CD4-positive, alpha-beta T cell (primary cell): ENCODE data around the gene FCHO2. TPM values are rescaled to one million over a fixed set of nuclear protein-coding genes. Genes with fewer than 3 reads are reported as not detected.

ENCODE experiments used
- ATAC-seq: fragments of 200-7000 bp; cut with Tn5 transposase; one replicate; pipeline ENCODE4 v1.10.0; 2022; ENCODE audit warnings: mild to moderate bottlenecking; ENCODE audit not compliant: poor library complexity
- CTCF ChIA-PET: fragments of 350-600 bp; sonication (Branson Sonifier 250); formaldehyde crosslinking; loops from one replicate; lab custom pipeline; 2021; ENCODE audit warnings: antibody characterized with exemption, inconsistent platforms; lab: Charles Lee
- POLR2A ChIA-PET: fragments of 350-600 bp; sonication (Branson Sonifier 250); formaldehyde crosslinking; loops from one replicate; lab custom pipeline; 2021; ENCODE audit warnings: antibody characterized with exemption, inconsistent platforms; lab: Charles Lee
- DNase-seq, 14 experiments: peaks; one replicate each; pipeline ENCODE4 v3.0.0-alpha.2; 2013 to 2020; ENCODE audit warnings: mixed read lengths in 2 of 14
- H3K27ac ChIP-seq, 2 donors: one replicate each; pipeline versions ENCODE4 v1.5.1 to v1.7.0; 2013; ENCODE audit warnings: low read length in 2 of 2, low read depth in 1 of 2, mild to moderate bottlenecking in 1 of 2
- H3K27me3 ChIP-seq, 2 experiments: 1 replicate in 1 of 2; 2 replicates in 1 of 2; pipeline versions ENCODE4 v1.6.1 to v1.7.0; 2013; ENCODE audit warnings: low read length in 2 of 2, control low read depth in 1 of 2, mild to moderate bottlenecking in 1 of 2, moderate library complexity in 1 of 2; ENCODE audit not compliant: insufficient read depth in 2 of 2, control insufficient read depth in 1 of 2
- H3K36me3 ChIP-seq: one replicate; pipeline ENCODE4 v1.6.1; 2013; ENCODE audit warnings: low read length, control low read depth; ENCODE audit not compliant: insufficient read depth
- H3K4me1 ChIP-seq: one replicate; pipeline ENCODE4 v1.6.1; 2013; ENCODE audit warnings: low read length, control low read depth; ENCODE audit not compliant: insufficient read depth
- H3K4me3 ChIP-seq: one replicate; pipeline ENCODE4 v1.5.1; 2013; ENCODE audit warnings: mild to moderate bottlenecking, low read length, moderate library complexity
- H3K9me3 ChIP-seq, 2 experiments: 1 replicate in 1 of 2; 2 replicates in 1 of 2; pipeline versions ENCODE4 v1.6.1 to v1.7.0; 2013; ENCODE audit warnings: low read length in 2 of 2, mild to moderate bottlenecking in 2 of 2, control low read depth in 1 of 2, moderate library complexity in 1 of 2; ENCODE audit not compliant: control insufficient read depth in 1 of 2, insufficient read depth in 1 of 2
- H3K27ac Mint-ChIP-seq: one replicate; pipeline ENCODE4 v1.8.0; 2020; ENCODE audit warnings: mixed read lengths
- H3K27me3 Mint-ChIP-seq: one replicate; pipeline ENCODE4 v1.8.0; 2021; ENCODE audit warnings: mixed read lengths
- H3K36me3 Mint-ChIP-seq: one replicate; pipeline ENCODE4 v1.8.0; 2021; ENCODE audit warnings: low read depth, mixed read lengths
- H3K4me1 Mint-ChIP-seq: one replicate; pipeline ENCODE4 v1.8.0; 2021; ENCODE audit warnings: low read depth, mixed read lengths
- H3K4me3 Mint-ChIP-seq: one replicate; pipeline ENCODE4 v1.8.0; 2020; ENCODE audit warnings: mild to moderate bottlenecking, mixed read lengths
- H3K9me3 Mint-ChIP-seq: one replicate; pipeline ENCODE4 v1.8.0; 2020; ENCODE audit warnings: mixed read lengths
- CTCF ChIP-seq: fragments of 200-600 bp; IDR thresholded peaks from one replicate; pipeline ENCODE4 v1.8.0; 2022; ENCODE audit warnings: antibody characterized with exemption, mild to moderate bottlenecking
- intact Hi-C, 2 experiments: fragments of 100-400 bp; cut with DNase I in 1 of 2; cut with micrococcal nuclease in 1 of 2; formaldehyde crosslinking; loops; one replicate each; pipeline versions ENCODE4 v1.15.1 to v1.9.0; 2023 to 2025; cut with DNase I, micrococcal nuclease
- total RNA-seq, 174 experiments: library from RNA in 2 of 174; stranded (reverse) in 2 of 174; gene quantifications; one replicate each; pipeline ENCODE4 v1.2.3 and lab custom pipeline; 2021 to 2026

The FCHO2 gene
- total RNA-seq, 2 experiments from 2014 or later = 2.0 to 2.6 TPM

GRCh38 chr5:73116506-73116905 is 160.7 kb downstream of the FCHO2 start:
- H3K4me3 Mint-ChIP-seq = no peak overlapping the region
- Histone ChIP-seq H3K4me1 (peaks cover 9% of the 10 kb centered on the region), H3K9me3 (peaks cover 0 to 5% of the 10 kb centered on the region in 2 experiments), H3K36me3 (no peaks in the 10 kb centered on the region), H3K4me3 (no peak overlapping the region), H3K27me3 (peaks cover 32 to 54% of the 10 kb centered on the region in 2 experiments), H3K27ac (no peak overlapping the region)
- TF ChIP-seq CTCF = no peak
- no peak for DNase-seq
- peaks cover 83% of the 10 kb centered on the region for H3K27me3 Mint-ChIP-seq
- H3K4me1 Mint-ChIP-seq = peaks cover 13% of the 10 kb centered on the region
- intact Hi-C loops = no loop called here
- ChIA-PET CTCF (no interaction called here), POLR2A (no interaction called here)
- ATAC-seq = no peak
- H3K9me3 Mint-ChIP-seq = no peaks in the 10 kb centered on the region
- no peaks in the 10 kb centered on the region for H3K36me3 Mint-ChIP-seq
- H3K27ac Mint-ChIP-seq = no peak overlapping the region

DNA sequence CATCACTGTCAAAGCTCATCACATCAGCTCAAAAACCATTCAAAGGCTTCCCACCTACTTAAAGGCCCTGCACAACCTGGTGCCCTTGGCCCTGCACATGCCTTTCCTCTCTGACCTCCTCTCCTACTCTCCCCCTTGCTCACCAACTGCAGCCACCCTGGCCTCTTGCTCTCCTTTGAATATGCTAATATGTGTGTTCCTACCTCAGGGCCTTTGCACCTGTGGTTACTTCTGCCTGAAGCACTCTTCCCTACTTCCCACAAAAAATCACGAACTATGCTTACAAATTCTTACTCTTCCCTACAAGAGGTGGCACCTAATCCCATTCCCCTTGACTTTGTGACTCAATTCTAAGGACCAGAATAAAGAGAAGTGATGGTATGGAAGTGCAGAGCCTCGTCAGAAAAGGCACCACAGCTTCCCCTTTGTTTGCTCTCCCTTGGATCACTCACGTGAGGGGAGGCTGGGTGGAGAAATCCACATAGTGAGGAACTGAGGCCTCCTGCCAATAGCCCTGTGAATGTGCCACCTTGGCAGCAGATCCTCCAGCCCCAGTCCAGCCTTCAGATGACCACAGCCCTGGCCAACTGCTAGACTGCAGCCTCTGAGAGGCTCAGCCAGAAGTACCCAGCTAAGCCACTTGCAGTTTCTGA is 161.4 kb downstream of the FCHO2 start:
- no peaks in the 10 kb centered on the region for H3K36me3 Mint-ChIP-seq
- peaks cover 36 to 56% of the 10 kb centered on the region in 2 experiments for H3K27me3 ChIP-seq
- no peak for ATAC-seq
- TF ChIP-seq CTCF = no peak
- H3K9me3 Mint-ChIP-seq = no peaks in the 10 kb centered on the region
- H3K36me3 ChIP-seq = no peaks in the 10 kb centered on the region
- H3K4me1 ChIP-seq = peaks cover 10% of the 10 kb centered on the region
- ChIA-PET CTCF (no interaction called here), POLR2A (no interaction called here)
- peaks cover 0 to 5% of the 10 kb centered on the region in 2 experiments for H3K9me3 ChIP-seq
- no peak overlapping the region for H3K27ac ChIP-seq
- H3K27me3 Mint-ChIP-seq = peaks cover 83% of the 10 kb centered on the region
- no peak overlapping the region for H3K27ac Mint-ChIP-seq
- H3K4me3 ChIP-seq = no peak overlapping the region
- DNase-seq = no peak
- intact Hi-C loops = no loop called here
- H3K4me1 Mint-ChIP-seq = peaks cover 18% of the 10 kb centered on the region
- no peak overlapping the region for H3K4me3 Mint-ChIP-seq

DNA sequence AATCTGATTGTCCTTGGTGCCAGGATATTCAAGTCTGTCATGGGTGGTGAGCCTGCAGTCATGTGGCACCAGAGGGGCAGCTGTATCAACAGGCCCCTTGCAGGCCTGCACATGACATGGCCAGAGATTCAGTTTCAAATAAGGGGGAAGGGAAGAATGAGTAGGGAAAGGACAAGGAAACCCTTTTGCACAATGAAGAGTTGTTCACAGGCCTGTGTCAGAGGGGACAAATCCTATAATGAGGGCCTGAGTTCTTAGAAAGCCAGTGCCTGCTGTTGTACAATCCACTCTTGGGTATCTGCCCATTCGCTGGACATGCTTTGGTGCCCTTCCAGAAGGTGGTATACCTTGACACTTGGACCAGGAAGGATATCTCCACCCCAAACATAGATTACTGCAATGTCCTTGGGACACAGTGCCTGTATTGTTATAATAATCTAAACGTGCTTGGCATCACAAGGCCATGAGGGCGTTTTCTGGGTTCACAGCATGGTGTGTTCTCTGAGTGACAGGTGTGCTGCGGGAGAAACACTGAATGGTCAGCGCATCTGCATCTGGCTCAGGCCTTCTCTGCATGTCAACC is 162.6 kb downstream of the FCHO2 start:
- H3K9me3 Mint-ChIP-seq = no peaks in the 10 kb centered on the region
- Histone ChIP-seq H3K27me3 (peaks cover 36 to 46% of the 10 kb centered on the region in 2 experiments), H3K36me3 (no peaks in the 10 kb centered on the region), H3K4me1 (peaks cover 16% of the 10 kb centered on the region), H3K4me3 (no peak overlapping the region), H3K27ac (no peak overlapping the region), H3K9me3 (peaks cover 0 to 9% of the 10 kb centered on the region in 2 experiments)
- no peak for TF ChIP-seq CTCF
- DNase-seq = no peak
- no peak overlapping the region for H3K4me3 Mint-ChIP-seq
- H3K27me3 Mint-ChIP-seq = peaks cover 83% of the 10 kb centered on the region
- H3K27ac Mint-ChIP-seq = no peak overlapping the region
- no peaks in the 10 kb centered on the region for H3K36me3 Mint-ChIP-seq
- intact Hi-C loops = no loop called here
- ATAC-seq = no peak
- POLR2A ChIA-PET = no interaction called here
- CTCF ChIA-PET = no interaction called here
- H3K4me1 Mint-ChIP-seq = peaks cover 29% of the 10 kb centered on the region
